ENCODE measurements around the gene PXK.
"Not testable (repeated sequence)": the region's sequence is repeated elsewhere in the genome, so short reads cannot be mapped to it uniquely, and the experiment has no call there.

The PXK gene

DNA sequence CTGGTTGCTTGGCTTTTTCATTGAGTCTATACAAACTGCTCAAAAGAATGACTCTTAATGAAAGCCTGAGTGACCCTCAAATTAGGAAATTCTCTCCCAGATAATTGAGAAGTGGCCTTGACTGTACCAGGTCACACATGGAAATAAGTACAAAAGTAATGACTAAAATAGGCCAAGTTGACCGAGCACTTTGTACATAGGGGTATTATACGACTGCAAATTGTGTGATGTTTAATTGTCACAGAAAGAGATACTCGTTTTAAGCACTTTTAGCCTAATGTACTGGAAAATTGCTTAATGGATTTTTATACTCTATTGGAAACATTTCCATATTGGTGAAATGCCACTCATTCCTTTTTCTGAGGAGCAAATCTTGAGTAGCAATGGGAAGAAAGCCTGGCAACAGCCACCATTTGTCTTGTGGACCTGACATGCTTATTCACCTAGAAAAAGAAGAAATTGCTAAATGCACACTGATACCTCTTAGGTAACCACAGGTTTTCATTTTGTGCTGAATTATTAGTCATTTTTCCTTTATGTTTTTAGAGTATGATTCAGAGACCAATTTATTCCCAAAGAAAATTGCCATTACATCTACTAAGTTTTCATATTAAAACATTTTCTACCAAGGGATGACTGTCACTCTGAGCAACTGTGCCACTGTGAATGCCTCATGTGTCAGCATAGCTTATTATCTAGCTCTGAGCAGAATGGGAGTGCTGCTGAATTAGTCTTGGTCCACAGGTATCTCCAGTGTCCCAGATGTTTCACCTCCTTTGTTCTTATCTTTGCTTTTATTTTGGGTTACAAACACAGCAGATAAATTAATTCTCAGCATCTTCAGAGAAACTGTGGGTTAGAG, 8.9 kb upstream of the PXK start:
- DNase-seq: no peak

DNA sequence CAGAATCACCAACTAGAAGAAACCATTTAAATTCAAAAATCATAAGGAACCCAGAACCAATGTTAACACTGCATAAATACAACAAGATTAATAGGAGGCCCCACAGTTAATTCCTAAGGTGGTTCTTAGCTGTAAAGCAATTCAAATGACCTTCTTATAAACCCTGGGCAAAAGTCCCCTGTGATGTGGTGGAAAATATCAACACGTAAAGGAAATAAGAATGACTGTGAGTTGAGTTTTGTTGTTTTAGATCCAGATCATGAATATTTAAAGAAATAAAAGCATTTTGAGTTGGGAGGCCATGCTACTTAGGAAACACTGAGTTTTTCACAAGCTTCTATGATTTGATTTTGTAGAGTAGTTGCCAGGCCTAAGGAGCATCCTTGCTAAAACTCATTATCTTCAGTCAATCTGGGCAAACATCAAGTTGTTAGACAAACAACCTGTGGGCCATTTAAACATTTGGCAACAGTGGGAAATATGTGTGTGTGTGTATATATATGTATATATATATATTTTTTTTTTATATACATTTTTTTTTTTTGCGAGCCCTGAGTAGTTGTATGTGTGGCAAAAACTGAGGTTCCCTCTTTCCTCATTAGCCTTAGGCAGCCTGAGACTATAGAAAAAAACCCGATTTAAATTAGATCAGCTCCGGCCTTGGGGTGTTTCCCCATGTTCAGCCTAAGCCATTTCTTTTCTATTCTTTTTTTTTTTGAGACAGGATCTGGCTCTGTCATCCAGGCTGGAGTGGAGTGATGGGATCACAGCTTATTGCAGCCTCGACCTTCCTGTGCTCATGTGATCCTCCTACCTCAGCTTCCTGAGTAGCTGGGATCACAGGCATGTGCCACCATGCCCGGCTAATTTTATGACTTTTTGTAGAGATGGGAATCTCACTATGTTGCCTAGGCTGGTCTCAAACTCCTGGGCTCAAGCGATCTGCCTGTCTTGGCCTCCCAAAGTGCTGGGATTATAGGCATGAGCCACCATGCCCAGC, 8.0 kb upstream of the PXK start:
- no peak for DNase-seq

DNA sequence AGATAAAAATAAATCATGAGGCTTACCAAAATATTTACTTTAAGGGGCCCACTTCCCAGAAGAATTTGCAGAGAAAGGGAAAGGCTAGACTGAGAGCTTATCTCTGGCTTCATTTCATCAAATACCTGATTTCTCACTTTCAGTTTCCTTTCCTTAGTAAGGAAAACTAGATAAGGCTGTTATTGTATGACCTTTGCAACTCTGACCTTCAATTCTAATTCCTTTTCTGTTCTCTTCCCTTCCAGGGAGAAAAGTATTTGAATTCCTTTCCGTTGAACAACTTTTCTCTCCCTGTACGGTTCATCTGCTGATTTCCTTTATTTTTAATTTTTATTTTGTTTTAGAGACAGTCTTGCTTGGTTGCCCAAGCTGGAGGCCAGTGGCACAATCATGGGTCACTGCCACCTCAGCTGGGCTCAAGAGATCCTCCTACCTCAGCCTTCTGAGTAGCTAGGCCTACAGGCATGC, 7.1 kb upstream of the PXK start:
- no peak for DNase-seq

DNA sequence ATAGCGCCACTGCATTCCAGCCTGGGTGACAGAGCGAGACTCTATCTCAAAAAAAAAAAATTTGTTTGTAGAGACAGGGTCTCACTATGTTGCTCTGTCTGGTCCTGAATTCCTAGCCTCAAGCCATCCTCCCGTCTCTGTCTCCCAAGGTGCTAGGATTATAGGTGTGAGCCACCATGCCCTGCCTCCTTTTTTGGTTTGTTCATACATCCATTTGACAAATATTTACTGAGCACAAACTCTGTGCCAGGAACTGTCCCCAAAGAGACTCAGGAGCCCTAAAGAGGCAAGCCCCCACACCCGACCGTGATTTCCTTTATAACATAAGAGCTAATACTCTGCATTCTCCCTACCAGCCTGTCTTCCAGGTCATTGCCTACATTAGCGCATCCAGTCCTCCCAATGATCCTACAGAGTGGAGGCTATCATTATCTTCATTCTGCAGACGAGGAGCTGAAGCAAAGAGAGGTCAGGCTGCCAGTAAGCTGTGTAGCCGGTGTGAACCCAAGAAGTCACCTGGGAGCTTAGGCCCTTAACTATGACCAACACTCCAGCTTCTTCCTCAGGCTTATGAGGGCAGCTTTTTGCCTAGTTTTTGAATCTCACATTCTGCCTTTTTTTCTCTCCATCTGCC, 6.3 kb upstream of the PXK start:
- no peak for DNase-seq

GRCh38 chr3:58329150-58329921, 3.4 kb upstream of the PXK start:
- DNase-seq: no peak

GRCh38 chr3:58329922-58330413, 2.7 kb upstream of the PXK start:
- no peak for DNase-seq

DNA sequence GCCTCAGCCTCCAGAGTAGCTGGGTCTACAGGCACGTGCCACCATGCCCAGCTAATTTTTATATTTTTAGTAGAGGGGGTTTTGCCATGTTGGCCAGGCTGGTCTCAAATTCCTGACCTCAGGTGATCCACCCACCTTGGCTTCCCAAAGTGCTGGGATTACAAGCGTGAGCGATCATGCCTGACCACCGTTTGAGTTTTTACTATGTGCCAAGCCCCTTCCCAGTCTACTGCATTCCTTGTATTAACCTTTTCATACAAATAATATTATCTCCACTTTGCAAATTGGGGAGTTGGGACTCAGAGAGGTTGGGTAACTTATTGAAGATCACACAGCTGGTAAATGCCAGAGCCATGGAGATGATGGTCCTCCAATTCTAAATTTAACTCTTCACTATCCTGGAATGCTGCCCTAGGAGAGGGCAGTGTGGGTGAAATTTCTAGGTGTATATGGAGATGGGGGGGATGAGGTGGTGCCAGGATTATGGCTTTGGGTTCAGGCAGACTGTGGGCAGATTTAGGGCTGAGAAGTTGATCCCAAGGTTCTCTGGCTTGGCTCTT, 1.0 kb upstream of the PXK start:
- DNase-seq: no peak

GRCh38 chr3:58333206-58334012, 717 bp downstream of the PXK start:
- DNase-seq: peak; percentile 41

DNA sequence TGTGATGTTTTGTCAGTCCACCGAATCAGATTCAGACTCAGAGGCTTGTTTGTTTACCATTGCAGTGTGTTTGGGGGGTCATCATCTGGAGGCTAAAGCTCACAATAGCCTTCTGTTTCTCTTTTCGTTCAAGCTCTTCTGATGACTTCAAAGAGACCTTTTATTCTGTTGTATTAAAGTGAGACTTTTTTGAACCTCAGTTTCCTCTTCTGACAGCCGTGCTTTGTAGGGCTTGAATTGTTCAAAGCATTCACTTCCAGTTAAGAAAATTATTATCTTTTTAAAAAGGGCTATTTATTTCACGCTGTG, 1.3 kb downstream of the PXK start:
- no peak for DNase-seq

- no peak for DNase-seq
These were observed 1.8 kb downstream of the PXK start for GRCh38 chr3:58334506-58334884.

DNA sequence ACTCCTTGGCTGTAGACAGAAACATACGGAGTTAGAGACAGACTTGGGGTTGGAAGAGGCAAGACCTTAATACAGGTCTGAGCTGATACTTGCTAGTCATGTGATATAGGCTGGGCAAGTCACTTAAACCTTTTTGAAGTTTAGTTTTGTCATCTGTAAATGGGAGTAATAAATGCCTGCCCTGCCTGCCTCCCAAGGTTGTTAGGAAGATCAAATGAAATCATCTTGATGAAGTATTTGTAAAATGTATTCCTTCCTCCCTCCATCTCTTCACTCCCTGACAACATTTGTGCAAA, 2.9 kb downstream of the PXK start:
- no peak for DNase-seq

DNA sequence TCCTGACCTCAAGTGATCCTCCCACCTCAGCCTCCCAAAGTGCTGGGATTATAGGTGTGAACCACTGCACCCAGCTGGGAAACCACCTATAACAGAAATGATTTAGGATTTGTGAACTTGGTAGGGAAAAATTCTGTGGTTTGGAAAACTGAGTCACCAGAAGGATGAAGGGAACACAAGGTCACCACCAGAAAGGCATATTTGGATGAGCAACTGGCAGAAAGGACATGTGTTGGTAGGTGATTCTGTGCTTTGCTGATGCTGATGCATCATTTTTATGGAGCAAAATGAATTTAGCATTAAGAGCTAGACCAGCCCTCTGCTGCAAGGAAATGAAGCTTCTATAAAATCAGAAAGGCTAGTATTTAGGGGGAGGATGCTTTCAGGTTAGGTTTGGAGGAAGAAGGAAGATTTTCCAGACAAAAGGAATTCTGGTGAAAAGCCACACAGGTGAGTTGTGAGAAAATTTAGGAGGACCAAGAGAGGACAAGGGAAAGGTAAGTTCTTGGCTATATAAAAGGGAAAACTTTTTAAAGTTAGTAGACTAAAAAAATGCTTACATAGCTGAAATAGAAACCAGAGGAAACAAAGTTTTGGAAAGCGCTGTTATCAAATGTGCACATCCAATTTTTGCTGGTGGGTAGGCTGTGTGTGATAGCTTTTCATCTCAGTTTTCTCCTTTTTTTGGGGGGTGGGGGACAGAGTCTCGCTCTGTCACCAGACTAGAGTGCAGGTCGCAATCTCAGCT, 3.6 kb downstream of the PXK start:
- peak; percentile 94 for DNase-seq

DNA sequence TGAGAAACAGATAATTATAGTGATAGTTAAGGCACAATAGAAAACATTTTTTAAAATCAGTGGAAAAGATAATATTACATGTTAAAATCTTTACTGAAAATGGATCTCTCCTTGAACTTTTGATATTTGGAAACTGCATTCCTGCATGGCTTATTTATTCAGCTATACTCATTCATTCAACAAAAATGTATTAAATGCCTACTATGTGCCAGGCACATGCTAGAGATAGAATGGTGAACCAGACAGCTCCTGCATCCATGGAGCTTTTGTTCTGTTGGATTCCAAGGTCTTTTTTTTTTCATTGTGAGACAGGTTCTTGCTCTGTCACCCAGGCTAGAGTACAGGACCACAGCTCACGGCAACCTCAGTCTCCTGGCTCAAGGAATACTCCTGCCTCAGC, 4.5 kb downstream of the PXK start:
- no peak for DNase-seq

GRCh38 chr3:58339146-58339545, 6.5 kb downstream of the PXK start:
- not testable (repeated sequence) for DNase-seq

DNA sequence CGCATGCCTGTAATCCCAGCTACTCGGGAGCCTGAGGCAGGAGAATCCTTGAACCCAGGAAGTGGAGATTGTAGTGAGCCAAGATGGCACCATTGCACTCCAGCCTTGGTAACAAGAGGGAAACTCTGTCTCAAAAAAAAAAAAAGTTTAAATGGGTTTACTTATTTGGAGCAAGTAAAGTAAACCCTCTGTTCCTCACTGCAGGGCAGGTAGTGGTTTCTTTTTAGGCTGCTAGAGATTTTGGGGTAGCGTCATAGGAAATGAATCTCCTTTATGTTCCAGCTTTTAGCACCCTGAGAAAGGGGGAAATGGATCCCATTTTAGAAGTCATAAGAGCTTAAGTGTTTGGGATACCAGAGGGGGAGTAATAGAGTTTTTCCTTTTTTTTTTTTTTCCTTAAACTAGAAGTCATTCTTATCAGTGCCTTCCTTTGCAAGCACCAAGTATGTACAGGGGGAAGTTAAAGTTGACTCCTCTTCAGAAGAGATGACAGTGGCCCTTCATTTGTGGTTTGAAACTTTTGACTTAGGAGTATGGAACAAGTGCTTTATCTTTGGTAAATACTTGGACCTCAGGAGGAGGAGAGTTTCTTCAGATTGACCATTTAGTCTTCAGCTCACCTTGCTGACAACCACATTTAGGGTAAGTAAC, 8.0 kb downstream of the PXK start:
- no peak for DNase-seq

DNA sequence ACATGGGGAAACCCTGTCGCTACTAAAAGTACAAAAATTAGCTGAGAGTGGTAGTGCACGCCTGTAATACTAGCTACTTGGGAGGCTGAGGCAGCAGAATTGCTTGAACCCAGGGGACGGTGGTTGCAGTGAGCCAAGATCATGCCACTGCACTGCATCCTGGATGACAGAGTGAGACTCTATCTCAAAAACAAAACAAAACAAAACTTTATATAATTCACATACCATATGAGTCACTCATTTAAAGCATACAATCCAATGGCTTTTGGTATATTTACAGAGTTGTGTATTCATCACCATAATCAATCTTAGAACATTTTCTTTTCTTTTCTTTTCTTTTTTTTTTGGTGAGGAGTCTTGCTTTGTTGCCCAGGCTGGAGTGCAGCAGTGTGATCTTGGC, 8.7 kb downstream of the PXK start:
- peak; percentile 52 for DNase-seq

GRCh38 chr3:58342676-58343075, 10.0 kb downstream of the PXK start:
- DNase-seq: no peak

DNA sequence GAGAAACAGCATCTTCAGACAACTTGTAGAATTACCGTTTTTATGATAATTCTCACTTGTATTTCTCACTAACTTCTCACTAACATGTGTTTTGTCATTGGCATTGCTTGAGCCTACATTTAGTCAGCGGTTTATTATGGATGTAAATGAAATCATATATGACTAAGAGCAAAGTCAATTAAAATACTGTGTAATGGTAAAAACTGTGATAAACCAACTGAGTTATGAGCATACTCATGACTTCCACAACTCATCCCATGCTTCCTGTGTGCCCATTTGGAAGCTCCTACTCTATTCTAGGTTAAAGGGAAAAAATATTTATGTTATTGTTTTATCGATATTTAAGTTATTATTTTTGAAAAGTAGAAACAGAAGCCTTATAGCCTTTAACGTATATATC, 12.8 kb downstream of the PXK start:
- DNase-seq: peak; percentile 47

DNA sequence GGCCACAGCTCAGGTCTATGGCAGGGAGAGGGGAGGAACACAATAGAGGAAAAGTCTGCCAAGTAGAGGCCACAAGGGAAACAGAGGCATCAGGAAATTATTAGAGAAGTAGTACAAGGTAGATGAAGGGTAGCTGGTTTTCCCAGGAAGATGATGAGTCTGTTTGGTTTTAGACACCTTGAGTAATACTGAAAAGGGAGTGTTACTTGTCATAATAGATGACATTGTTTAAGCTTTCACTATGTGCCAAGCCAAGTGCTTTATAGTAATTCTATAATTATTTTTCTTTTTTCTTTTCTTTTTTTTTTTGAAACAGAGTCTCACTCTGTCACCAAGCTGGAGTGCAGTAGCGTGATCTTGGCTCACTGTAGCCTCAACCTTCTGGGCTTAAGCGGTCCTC, 13.7 kb downstream of the PXK start:
- no peak for DNase-seq

- DNase-seq: no peak
These were observed 15.3 kb downstream of the PXK start for GRCh38 chr3:58347984-58348383.

Measured in HCEC 1CT (cell line).